T-cell (primary cell): ENCODE data around the gene KCNH8. TPM values are rescaled to one million over a fixed set of nuclear protein-coding genes. Genes with fewer than 3 reads are reported as not detected.

ENCODE experiments used
- ATAC-seq, 4 experiments: fragments of 200-7000 bp in 3 of 4; fragments of 150-1000 bp in 1 of 4; cut with Tn5 transposase; replicated peaks in 1 of 4; 1 replicate in 3 of 4; 2 replicates in 1 of 4; pipeline ENCODE4 v1.10.0; 2021; ENCODE audit warnings: moderate library complexity in 3 of 4, mild to moderate bottlenecking in 2 of 4, moderate number of reproducible peaks in 1 of 4
- CTCF ChIA-PET, 2 donors: fragments of 300-600 bp; sonication (Branson Sonifier 250); formaldehyde crosslinking; loops; one replicate each; lab custom pipeline; 2022; ENCODE audit warnings: antibody characterized with exemption in 2 of 2; lab: Charles Lee
- POLR2A ChIA-PET, 2 donors: fragments of 300-600 bp; sonication (Branson Sonifier 250); formaldehyde crosslinking; loops; one replicate each; lab custom pipeline; 2022; ENCODE audit warnings: antibody characterized with exemption in 2 of 2; lab: Charles Lee
- DNase-seq, 35 experiments: peaks; one replicate each; pipeline versions ENCODE4 v3.0.0 to v3.0.0-alpha.2; 2013 to 2023
- H3K27ac ChIP-seq: one replicate; pipeline ENCODE4 v1.5.1; 2013; ENCODE audit warnings: low read length
- H3K27me3 ChIP-seq, 2 experiments: replicated peaks in 1 of 2; 1 replicate in 1 of 2; 2 replicates in 1 of 2; pipeline versions ENCODE4 v1.6.1 to v1.7.0; 2013; ENCODE audit warnings: low read length in 1 of 2, mixed read lengths in 1 of 2; ENCODE audit not compliant: control insufficient read depth in 2 of 2, insufficient read depth in 2 of 2; ENCODE audit errors: extremely low read depth in 1 of 2
- H3K36me3 ChIP-seq, 2 donors: 1 replicate in 1 of 2; 2 replicates in 1 of 2; pipeline versions ENCODE4 v1.6.1 to v1.7.0; 2013; ENCODE audit warnings: low read length in 1 of 2; ENCODE audit not compliant: control insufficient read depth in 2 of 2, insufficient read depth in 1 of 2; ENCODE audit errors: extremely low read depth in 1 of 2
- H3K4me1 ChIP-seq, 2 experiments: 1 replicate in 1 of 2; 2 replicates in 1 of 2; pipeline versions ENCODE4 v1.6.1 to v1.7.0; 2013; ENCODE audit warnings: low read length in 2 of 2, mixed read lengths in 1 of 2; ENCODE audit not compliant: insufficient read depth in 2 of 2, control insufficient read depth in 1 of 2; ENCODE audit errors: extremely low read depth in 1 of 2
- H3K4me3 ChIP-seq, 2 donors: 1 replicate in 1 of 2; 2 replicates in 1 of 2; pipeline versions ENCODE4 v1.5.1 to v1.7.0; 2013; ENCODE audit warnings: mild to moderate bottlenecking in 2 of 2, low read length in 1 of 2, moderate library complexity in 1 of 2; ENCODE audit not compliant: control insufficient read depth in 1 of 2; ENCODE audit errors: extremely low read depth in 1 of 2
- H3K9me3 ChIP-seq: 2 replicates; pipeline ENCODE4 v1.7.0; 2013
- H3K27ac Mint-ChIP-seq, 2 donors: one replicate each; pipeline ENCODE4 v1.8.0; 2020 to 2021; ENCODE audit warnings: mild to moderate bottlenecking in 2 of 2, mixed read lengths in 2 of 2
- H3K27me3 Mint-ChIP-seq, 2 donors: one replicate each; pipeline ENCODE4 v1.8.0; 2021 to 2022; ENCODE audit warnings: mixed read lengths in 2 of 2
- H3K36me3 Mint-ChIP-seq: one replicate; pipeline ENCODE4 v1.8.0; 2021; ENCODE audit warnings: mixed read lengths
- H3K4me1 Mint-ChIP-seq, 3 donors: one replicate each; pipeline ENCODE4 v1.8.0; 2020 to 2022; ENCODE audit warnings: mixed read lengths in 3 of 3, mild to moderate bottlenecking in 1 of 3
- H3K4me3 Mint-ChIP-seq, 3 donors: one replicate each; pipeline ENCODE4 v1.8.0; 2020 to 2022; ENCODE audit warnings: mild to moderate bottlenecking in 3 of 3, mixed read lengths in 3 of 3, moderate library complexity in 3 of 3
- H3K9me3 Mint-ChIP-seq, 3 donors: one replicate each; pipeline ENCODE4 v1.8.0; 2020 to 2022; ENCODE audit warnings: mixed read lengths in 3 of 3
- WGBS: methylation state at CpG from one replicate; pipeline ENCODE4 v1.1.5; 2013; ENCODE audit warnings: missing lambda C conversion rate; ENCODE audit not compliant: insufficient coverage; 5-methylcytosine and 5-hydroxymethylcytosine counted together
- total RNA-seq, 35 experiments: library from RNA in 6 of 35; stranded (reverse) in 6 of 35; fragments of 120-200 nt in 1 of 35; gene quantifications; one replicate each; pipeline versions ENCODE4 v1.2.1 to v1.2.4 and lab custom pipeline; 2013 to 2026

KCNH8 gene
- total RNA-seq, 5 donors from 2014 or later (not counting 1 experiment from before 2014, with no cell fraction given), result 0.03 to 0.26 (median 0.16) TPM; not detected in 1

- Histone ChIP-seq H3K27ac (no peak overlapping the region), H3K36me3 (no peaks in the 10 kb centered on the region), H3K9me3 (no peaks in the 10 kb centered on the region), H3K27me3 (no peaks in the 10 kb centered on the region), H3K4me3 (no peak overlapping the region), H3K4me1 (no peaks in the 10 kb centered on the region)
- Mint-ChIP-seq H3K4me1 (no peaks in the 10 kb centered on the region), H3K36me3 (no peaks in the 10 kb centered on the region), H3K27me3 (peaks cover 12 to 23% of the 10 kb centered on the region in 2 donors), H3K9me3 (peaks cover 0 to 9% (median 0%) of the 10 kb centered on the region in 3 donors), H3K4me3 (no peak overlapping the region), H3K27ac (no peak overlapping the region)
- ChIA-PET CTCF (no interaction called here), POLR2A (no interaction called here)
- no peak for DNase-seq
- WGBS, result no CpG with 5 or more reads among the region's 2 CpGs
- no peak for ATAC-seq
These were observed 11.8 kb downstream of the KCNH8 start for GRCh38 chr3:19159966-19160635.

- Histone ChIP-seq H3K9me3 (no peaks in the 10 kb centered on the region), H3K27ac (no peak overlapping the region), H3K27me3 (no peaks in the 10 kb centered on the region), H3K4me3 (no peak overlapping the region), H3K36me3 (no peaks in the 10 kb centered on the region), H3K4me1 (no peaks in the 10 kb centered on the region)
- WGBS, result no CpG with 5 or more reads among the region's 2 CpGs
- no peak overlapping the region for H3K27ac Mint-ChIP-seq
- ATAC-seq (no peak), DNase-seq (no peak)
- peaks cover 2 to 11% of the 10 kb centered on the region in 2 donors for H3K27me3 Mint-ChIP-seq
- H3K36me3 Mint-ChIP-seq, result no peaks in the 10 kb centered on the region
- H3K4me3 Mint-ChIP-seq, result no peak overlapping the region
- POLR2A ChIA-PET, result no interaction called here
- H3K4me1 Mint-ChIP-seq, result no peaks in the 10 kb centered on the region
- peaks cover 0 to 4% (median 0%) of the 10 kb centered on the region in 3 donors for H3K9me3 Mint-ChIP-seq
- CTCF ChIA-PET, result no interaction called here
These were observed 17.3 kb downstream of the KCNH8 start for GRCh38 chr3:19165654-19166053.

GRCh38 chr3:19171794-19172193, 23.5 kb downstream of the KCNH8 start:
- Histone ChIP-seq H3K9me3 (no peaks in the 10 kb centered on the region), H3K4me3 (no peak overlapping the region), H3K4me1 (no peaks in the 10 kb centered on the region), H3K36me3 (no peaks in the 10 kb centered on the region), H3K27ac (no peak overlapping the region), H3K27me3 (no peaks in the 10 kb centered on the region)
- Mint-ChIP-seq H3K27ac (no peak overlapping the region), H3K4me1 (no peaks in the 10 kb centered on the region), H3K36me3 (no peaks in the 10 kb centered on the region), H3K27me3 (peaks cover 2 to 12% of the 10 kb centered on the region in 2 donors), H3K9me3 (peaks cover 0 to 4% (median 0%) of the 10 kb centered on the region in 3 donors), H3K4me3 (no peak overlapping the region)
- ATAC-seq (no peak), DNase-seq (no peak)
- WGBS, result no CpG with 5 or more reads among the region's 2 CpGs
- CTCF ChIA-PET, result no interaction called here
- POLR2A ChIA-PET, result no interaction called here

- H3K27ac ChIP-seq, result no peak overlapping the region
- no peaks in the 10 kb centered on the region for H3K36me3 Mint-ChIP-seq
- no peak for DNase-seq
- H3K4me3 ChIP-seq, result no peak overlapping the region
- no peak overlapping the region for H3K4me3 Mint-ChIP-seq
- ChIA-PET POLR2A (no interaction called here), CTCF (no interaction called here)
- H3K4me1 ChIP-seq, result no peaks in the 10 kb centered on the region
- H3K27me3 Mint-ChIP-seq, result peaks cover 5 to 12% of the 10 kb centered on the region in 2 donors
- no peak overlapping the region for H3K27ac Mint-ChIP-seq
- no peaks in the 10 kb centered on the region for H3K4me1 Mint-ChIP-seq
- no peak for ATAC-seq
- H3K36me3 ChIP-seq, result no peaks in the 10 kb centered on the region
- no peaks in the 10 kb centered on the region for H3K9me3 ChIP-seq
- peaks cover 0 to 4% (median 0%) of the 10 kb centered on the region in 3 donors for H3K9me3 Mint-ChIP-seq
- H3K27me3 ChIP-seq, result no peaks in the 10 kb centered on the region
- WGBS, result no CpG with 5 or more reads among the region's 1 CpG
These were observed 25.6 kb downstream of the KCNH8 start for GRCh38 chr3:19173945-19174344.

GRCh38 chr3:19183584-19183983, 35.3 kb downstream of the KCNH8 start:
- Histone ChIP-seq H3K4me1 (no peaks in the 10 kb centered on the region), H3K27ac (no peak overlapping the region), H3K27me3 (no peaks in the 10 kb centered on the region), H3K9me3 (no peaks in the 10 kb centered on the region), H3K4me3 (no peak overlapping the region), H3K36me3 (no peaks in the 10 kb centered on the region)
- no peaks in the 10 kb centered on the region for H3K36me3 Mint-ChIP-seq
- no peak overlapping the region for H3K27ac Mint-ChIP-seq
- no peaks in the 10 kb centered on the region for H3K9me3 Mint-ChIP-seq
- no peak for ATAC-seq
- H3K27me3 Mint-ChIP-seq, result peaks cover 0 to 4% of the 10 kb centered on the region in 2 donors
- H3K4me1 Mint-ChIP-seq, result peaks cover 0 to 3% (median 0%) of the 10 kb centered on the region in 3 donors
- 7% methylated on average over 2 of the region's 5 CpGs for WGBS
- no peak overlapping the region for H3K4me3 Mint-ChIP-seq
- DNase-seq, result no peak
- POLR2A ChIA-PET, result no interaction called here
- CTCF ChIA-PET, result no interaction called here

GRCh38 chr3:19190126-19190525, 41.8 kb downstream of the KCNH8 start:
- Mint-ChIP-seq H3K4me3 (no peak overlapping the region), H3K9me3 (no peaks in the 10 kb centered on the region), H3K27me3 (peaks cover 0 to 3% of the 10 kb centered on the region in 2 donors), H3K36me3 (no peaks in the 10 kb centered on the region), H3K4me1 (peaks cover 0 to 4% (median 0%) of the 10 kb centered on the region in 3 donors), H3K27ac (no peak overlapping the region)
- Histone ChIP-seq H3K4me3 (no peak overlapping the region), H3K9me3 (no peaks in the 10 kb centered on the region), H3K27ac (no peak overlapping the region), H3K4me1 (no peaks in the 10 kb centered on the region), H3K27me3 (no peaks in the 10 kb centered on the region), H3K36me3 (no peaks in the 10 kb centered on the region)
- CTCF ChIA-PET, result interaction anchor here in 1 of 2 donors (0.9 kb wide), 1 partner anchor 11 kb away, joined by 3 read pairs; no protein-coding TSS in a partner anchor
- DNase-seq (no peak), ATAC-seq (no peak)
- POLR2A ChIA-PET, result no interaction called here
- WGBS, result 38% methylated on average over 1 of the region's 1 CpG
